PC-9 (cell line): ENCODE measurements around the gene S100A14. TPM values are rescaled to one million over a fixed set of nuclear protein-coding genes. Genes with fewer than 3 reads are reported as not detected.

Experiments used
- BruUV-seq: library from RNA; stranded (reverse); fragments of 400-500 nt; replicated peaks from 2 replicates; lab custom pipeline; 2021; lab: Mats Ljungman, UMichigan
- CTCF ChIA-PET: fragments of 300-600 bp; sonication (Branson Sonifier 250); formaldehyde crosslinking; loops from one replicate; lab custom pipeline; 2022; ENCODE audit warnings: antibody characterized with exemption; lab: Charles Lee
- POLR2A ChIA-PET: fragments of 300-600 bp; sonication (Branson Sonifier 250); formaldehyde crosslinking; loops from one replicate; lab custom pipeline; 2022; ENCODE audit warnings: antibody characterized with exemption; ENCODE audit not compliant: unreplicated experiment; lab: Charles Lee
- DNase-seq, 2 experiments: peaks; one replicate each; pipeline versions ENCODE4 v3.0.0 to v3.0.0-alpha.2; 2015 to 2022; ENCODE audit warnings: mixed read lengths in 1 of 2
- H2AFZ ChIP-seq: fragments of 200-600 bp; sonication (generic); 2 replicates; pipeline ENCODE4 v1.8.1; 2017; ENCODE audit warnings: antibody characterized with exemption
- H3F3A ChIP-seq: fragments of 200-600 bp; sonication (generic); 2 replicates; pipeline ENCODE4 v1.8.1; 2017; ENCODE audit warnings: antibody characterized with exemption, mild to moderate bottlenecking, low read depth; ENCODE audit not compliant: insufficient read depth
- H3K27ac ChIP-seq: fragments of 200-600 bp; sonication (generic); 2 replicates; pipeline ENCODE4 v1.6.1; 2016; ENCODE audit warnings: mixed run types
- H3K27me3 ChIP-seq: fragments of 200-600 bp; sonication (generic); 2 replicates; pipeline ENCODE4 v1.6.1; 2016; ENCODE audit warnings: low read depth, mixed run types; ENCODE audit not compliant: insufficient read depth
- H3K36me3 ChIP-seq: fragments of 200-600 bp; sonication (generic); 2 replicates; pipeline ENCODE4 v1.6.1; 2016; ENCODE audit warnings: low read depth, mixed run types
- H3K4me1 ChIP-seq: fragments of 200-600 bp; sonication (generic); replicated peaks from 2 replicates; pipeline ENCODE4 v1.6.1; 2016; ENCODE audit warnings: mixed run types; ENCODE audit not compliant: insufficient read depth
- H3K4me2 ChIP-seq: fragments of 200-600 bp; sonication (generic); 2 replicates; pipeline ENCODE4 v1.6.1; 2017; ENCODE audit warnings: mixed run types
- H3K4me3 ChIP-seq: fragments of 200-600 bp; sonication (generic); 2 replicates; pipeline ENCODE4 v1.6.1; 2016; ENCODE audit warnings: mixed run types
- H3K79me2 ChIP-seq: fragments of 200-600 bp; sonication (generic); 2 replicates; pipeline ENCODE4 v1.6.1; 2017; ENCODE audit warnings: low read depth, mixed run types
- H3K9me2 ChIP-seq: fragments of 200-600 bp; sonication (generic); 2 replicates; pipeline ENCODE4 v1.8.1; 2017; ENCODE audit warnings: mild to moderate bottlenecking; ENCODE audit not compliant: insufficient read depth
- H3K9me3 ChIP-seq: fragments of 200-600 bp; sonication (generic); 2 replicates; pipeline ENCODE4 v1.8.1; 2016; ENCODE audit warnings: low read depth; ENCODE audit not compliant: insufficient read depth
- H4K20me1 ChIP-seq: fragments of 200-600 bp; sonication (generic); 2 replicates; pipeline ENCODE4 v1.8.1; 2017; ENCODE audit not compliant: insufficient read depth
- EZH2 ChIP-seq: fragments of 200-600 bp; sonication (generic); IDR thresholded peaks from 2 replicates; pipeline ENCODE4 v1.8.0; 2017; ENCODE audit warnings: antibody characterized with exemption, low read depth
- intact Hi-C: fragments of 100-400 bp; cut with micrococcal nuclease; formaldehyde crosslinking; loops from one replicate; pipeline ENCODE4 v1.10.0; 2022; ENCODE audit not compliant: unreplicated experiment
- total RNA-seq: library from RNA; stranded (reverse); gene quantifications from 2 replicates; pipeline ENCODE4 v1.2.3, GENCODE V29; 2021
- TF ChIP-seq, protein P1 (sequence below): fragments of 200-600 bp; sonication (generic); conservative IDR thresholded peaks from 2 replicates; pipeline ENCODE4 v1.6.1; 2017; ENCODE audit warnings: mixed run types, antibody characterized with exemption, mild to moderate bottlenecking, moderate library complexity

S100A14 gene
- total RNA-seq, 1 experiment from 2014 or later, result 411 TPM

DNA sequence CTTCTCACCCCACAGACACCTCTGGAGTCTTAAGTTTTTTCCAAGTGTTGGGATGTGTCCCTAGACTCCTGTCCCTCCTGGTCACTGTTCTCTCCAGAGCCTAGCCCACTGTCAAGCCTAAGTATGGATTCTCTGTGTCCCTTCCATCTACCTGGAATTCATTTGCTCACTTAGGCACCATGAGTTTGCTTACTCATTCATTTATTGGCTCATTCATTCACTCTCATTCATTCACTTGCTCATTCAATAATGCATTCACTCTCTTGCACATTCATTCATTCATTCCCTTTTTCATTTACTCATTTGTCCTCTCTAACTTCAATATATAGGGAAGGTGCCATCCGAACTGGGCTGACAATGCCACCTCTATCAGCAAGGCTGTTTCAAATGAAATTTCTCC lies 4.8 kb downstream of the S100A14 start:
- CTCF ChIA-PET, result interaction anchor here (0.6 to 2.6 kb wide), 2 partner anchors 16 to 23 kb away, joined by 5 to 19 read pairs; partner anchors contain the start of gene S100A13
- POLR2A ChIA-PET, result interaction anchor here (0.6 to 0.7 kb wide), 2 partner anchors 23 to 45 kb away, joined by 4 to 8 read pairs; partner anchors contain the start of gene CHTOP
- peak overlapping the region; percentile 89 for H3K4me3 ChIP-seq
- H4K20me1 ChIP-seq, result no peaks in the 10 kb centered on the region
- peaks cover 55% of the 10 kb centered on the region for H3F3A ChIP-seq
- H2AFZ ChIP-seq, result no peak overlapping the region
- peak overlapping the region; percentile 78 for H3K27ac ChIP-seq
- H3K27me3 ChIP-seq, result no peaks in the 10 kb centered on the region
- peaks cover 71% of the 10 kb centered on the region for H3K79me2 ChIP-seq
- BruUV-seq, result no TSS peak
- intact Hi-C loops, result no loop called here
- peaks cover 74% of the 10 kb centered on the region for H3K4me1 ChIP-seq
- TF ChIP-seq, protein P1, sequence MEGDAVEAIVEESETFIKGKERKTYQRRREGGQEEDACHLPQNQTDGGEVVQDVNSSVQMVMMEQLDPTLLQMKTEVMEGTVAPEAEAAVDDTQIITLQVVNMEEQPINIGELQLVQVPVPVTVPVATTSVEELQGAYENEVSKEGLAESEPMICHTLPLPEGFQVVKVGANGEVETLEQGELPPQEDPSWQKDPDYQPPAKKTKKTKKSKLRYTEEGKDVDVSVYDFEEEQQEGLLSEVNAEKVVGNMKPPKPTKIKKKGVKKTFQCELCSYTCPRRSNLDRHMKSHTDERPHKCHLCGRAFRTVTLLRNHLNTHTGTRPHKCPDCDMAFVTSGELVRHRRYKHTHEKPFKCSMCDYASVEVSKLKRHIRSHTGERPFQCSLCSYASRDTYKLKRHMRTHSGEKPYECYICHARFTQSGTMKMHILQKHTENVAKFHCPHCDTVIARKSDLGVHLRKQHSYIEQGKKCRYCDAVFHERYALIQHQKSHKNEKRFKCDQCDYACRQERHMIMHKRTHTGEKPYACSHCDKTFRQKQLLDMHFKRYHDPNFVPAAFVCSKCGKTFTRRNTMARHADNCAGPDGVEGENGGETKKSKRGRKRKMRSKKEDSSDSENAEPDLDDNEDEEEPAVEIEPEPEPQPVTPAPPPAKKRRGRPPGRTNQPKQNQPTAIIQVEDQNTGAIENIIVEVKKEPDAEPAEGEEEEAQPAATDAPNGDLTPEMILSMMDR, result no peak
- no peak for TF ChIP-seq EZH2
- DNase-seq, result no peak
- peak overlapping the region; percentile 84 for H3K4me2 ChIP-seq
- no peaks in the 10 kb centered on the region for H3K9me3 ChIP-seq
- H3K36me3 ChIP-seq, result peaks cover 19% of the 10 kb centered on the region
- no peaks in the 10 kb centered on the region for H3K9me2 ChIP-seq

DNA sequence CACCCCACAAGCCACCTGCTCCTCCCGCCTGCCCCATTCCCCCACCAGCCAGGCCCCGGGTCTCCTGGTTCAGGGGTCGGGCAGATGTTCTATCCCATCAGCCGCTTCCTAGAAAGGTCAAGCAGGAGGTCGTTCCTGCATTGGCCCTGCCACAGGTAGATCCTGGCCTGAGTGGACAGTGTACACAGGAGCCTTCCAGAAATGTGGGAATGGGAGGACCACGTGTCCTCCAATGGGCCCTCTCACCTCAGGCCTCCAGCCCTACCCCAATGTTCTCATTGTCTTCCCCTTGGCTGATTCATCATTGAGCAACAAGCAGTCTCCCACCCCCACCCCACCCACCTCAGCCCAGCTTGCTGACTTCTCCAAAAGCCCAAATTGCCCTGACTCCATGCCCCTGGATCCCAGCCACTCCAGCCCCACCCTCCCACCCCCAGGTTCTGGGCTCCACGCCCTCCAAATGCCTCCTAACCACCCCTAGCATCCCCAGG lies 5.3 kb downstream of the S100A14 start:
- Histone ChIP-seq H3K27me3 (no peaks in the 10 kb centered on the region), H3K4me2 (peak overlapping the region; percentile 84), H3K79me2 (peaks cover 69% of the 10 kb centered on the region), H2AFZ (no peak overlapping the region), H4K20me1 (no peaks in the 10 kb centered on the region), H3K36me3 (peaks cover 20% of the 10 kb centered on the region), H3K4me3 (peak overlapping the region; percentile 89; the same call in 1 of the 2 replicates), H3K9me3 (no peaks in the 10 kb centered on the region), H3F3A (peaks cover 59% of the 10 kb centered on the region), H3K9me2 (no peaks in the 10 kb centered on the region), H3K4me1 (peaks cover 71% of the 10 kb centered on the region), H3K27ac (peak overlapping the region; percentile 96)
- DNase-seq, result peak; percentile 46 to 61
- ChIA-PET POLR2A (interaction anchor here (0.6 to 1.6 kb wide), 6 partner anchors 16 to 1663 kb away, joined by 4 to 16 read pairs (median 6); partner anchors contain the start of gene S100A13), CTCF (interaction anchor here (0.6 to 2.6 kb wide), 2 partner anchors 16 to 24 kb away, joined by 5 to 19 read pairs; partner anchors contain the start of gene S100A13)
- intact Hi-C loops, result no loop called here
- BruUV-seq, result no TSS peak
- TF ChIP-seq, protein P1, result no peak
- TF ChIP-seq EZH2, result no peak

DNA sequence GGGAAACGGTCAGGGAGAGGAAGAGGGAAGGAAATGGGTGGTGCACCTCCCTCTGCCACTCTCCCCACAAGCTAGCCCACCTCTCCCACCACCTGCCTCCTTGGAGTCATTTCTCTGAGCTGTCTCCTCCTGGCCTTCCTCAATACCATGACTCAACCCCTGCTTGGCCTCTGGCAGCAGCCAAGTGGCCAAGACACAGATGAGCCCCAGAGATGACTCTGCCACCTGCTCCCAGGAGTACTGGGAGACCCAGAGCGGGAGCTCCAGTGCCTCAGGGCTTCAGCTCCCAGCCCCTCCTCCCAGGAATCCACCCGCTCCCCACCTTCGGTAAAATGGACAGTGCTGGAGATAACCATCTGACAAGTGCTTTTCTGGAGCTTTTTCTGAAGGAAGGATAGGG lies 5.8 kb downstream of the S100A14 start:
- TF ChIP-seq, protein P1, result no peak
- TF ChIP-seq EZH2, result no peak
- Histone ChIP-seq H3K4me2 (peak overlapping the region; percentile 84), H4K20me1 (no peaks in the 10 kb centered on the region), H3K27me3 (no peaks in the 10 kb centered on the region), H2AFZ (no peak overlapping the region), H3F3A (peaks cover 64% of the 10 kb centered on the region), H3K9me3 (no peaks in the 10 kb centered on the region), H3K4me3 (peak overlapping the region; percentile 56), H3K79me2 (peaks cover 63% of the 10 kb centered on the region), H3K4me1 (peaks cover 66% of the 10 kb centered on the region), H3K27ac (peak overlapping the region; percentile 96), H3K36me3 (peaks cover 20% of the 10 kb centered on the region), H3K9me2 (no peaks in the 10 kb centered on the region)
- POLR2A ChIA-PET, result interaction anchor here (0.6 to 1.6 kb wide), 5 partner anchors 17 to 1663 kb away, joined by 4 to 16 read pairs (median 6); partner anchors contain the start of gene S100A13
- peak; percentile 65 to 85 for DNase-seq
- no TSS peak for BruUV-seq
- intact Hi-C loops, result no loop called here
- CTCF ChIA-PET, result interaction anchor here (0.5 kb wide), 1 partner anchor 1583 kb away, joined by 5 read pairs; no protein-coding TSS in a partner anchor
